ENCODE results near the gene ZDHHC8. TPM values are rescaled to one million over a fixed set of nuclear protein-coding genes. Genes with fewer than 3 reads are reported as not detected.

ZDHHC8 gene
- polyA plus RNA-seq, 4 donors, result 3.8 to 33.5 (median 14.3) TPM

- H3K9me3 ChIP-seq (ENCODE audit: control insufficient read depth in 2 of 2, insufficient read depth in 1 of 2, low read depth in 1 of 2, low read length in 1 of 2), result no peaks in the 10 kb centered on the region
- peaks cover 0 to 47% (median 0%) of the 10 kb centered on the region in 3 donors for H3K36me3 ChIP-seq (ENCODE audit: control insufficient read depth in 3 of 3, insufficient read depth in 2 of 3, low read depth in 1 of 3, low read length in 3 of 3)
- 82 to 85% (median 83%) methylated on average over 24 to 25 of the region's 25 CpGs for WGBS, 3 donors
- FAIRE-seq (no peak), DNase-seq (no peak)
- H3K27me3 ChIP-seq (ENCODE audit: control insufficient read depth in 3 of 3, insufficient read depth in 3 of 3, low read length in 3 of 3), result no peaks in the 10 kb centered on the region
- H3K27ac ChIP-seq (ENCODE audit: low read depth in 1 of 3, low read length in 2 of 3), result no peak overlapping the region
- peaks cover 0 to 19% (median 0%) of the 10 kb centered on the region in 3 donors for H3K4me1 ChIP-seq (ENCODE audit: control insufficient read depth in 3 of 3, insufficient read depth in 2 of 3, low read depth in 1 of 3, low read length in 2 of 3)
- H3K4me3 ChIP-seq (ENCODE audit: low read depth in 1 of 3, low read length in 3 of 3), result no peak overlapping the region
Observed at GRCh38 chr22:20135806-20136602, 4.4 kb downstream of the ZDHHC8 start.

GRCh38 chr22:20136603-20136873, 4.9 kb downstream of the ZDHHC8 start:
- Histone ChIP-seq H3K27me3 (ENCODE audit: control insufficient read depth in 3 of 3, insufficient read depth in 3 of 3, low read length in 3 of 3) (no peaks in the 10 kb centered on the region), H3K4me3 (ENCODE audit: low read depth in 1 of 3, low read length in 3 of 3) (no peak overlapping the region), H3K4me1 (ENCODE audit: control insufficient read depth in 3 of 3, insufficient read depth in 2 of 3, low read depth in 1 of 3, low read length in 2 of 3) (peaks cover 0 to 19% (median 0%) of the 10 kb centered on the region in 3 donors), H3K9me3 (ENCODE audit: control insufficient read depth in 2 of 2, insufficient read depth in 1 of 2, low read depth in 1 of 2, low read length in 1 of 2) (no peaks in the 10 kb centered on the region), H3K27ac (ENCODE audit: low read depth in 1 of 3, low read length in 2 of 3) (no peak overlapping the region), H3K36me3 (ENCODE audit: control insufficient read depth in 3 of 3, insufficient read depth in 2 of 3, low read depth in 1 of 3, low read length in 3 of 3) (peaks cover 0 to 53% (median 0%) of the 10 kb centered on the region in 3 donors)
- 95 to 97% (median 96%) methylated on average over 5 of the region's 5 CpGs for WGBS, 3 donors
- no peak for FAIRE-seq
- no peak for DNase-seq

- DNase-seq (no peak), FAIRE-seq (no peak)
- 82 to 87% (median 84%) methylated on average over 13 of the region's 13 CpGs for WGBS, 3 donors
- peaks cover 0 to 58% (median 0%) of the 10 kb centered on the region in 3 donors for H3K36me3 ChIP-seq (ENCODE audit: control insufficient read depth in 3 of 3, insufficient read depth in 2 of 3, low read depth in 1 of 3, low read length in 3 of 3)
- H3K27ac ChIP-seq (ENCODE audit: low read depth in 1 of 3, low read length in 2 of 3), result no peak overlapping the region
- H3K9me3 ChIP-seq (ENCODE audit: control insufficient read depth in 2 of 2, insufficient read depth in 1 of 2, low read depth in 1 of 2, low read length in 1 of 2), result no peaks in the 10 kb centered on the region
- no peak overlapping the region for H3K4me3 ChIP-seq (ENCODE audit: low read depth in 1 of 3, low read length in 3 of 3)
- H3K27me3 ChIP-seq (ENCODE audit: control insufficient read depth in 3 of 3, insufficient read depth in 3 of 3, low read length in 3 of 3), result no peaks in the 10 kb centered on the region
- peaks cover 0 to 19% (median 0%) of the 10 kb centered on the region in 3 donors for H3K4me1 ChIP-seq (ENCODE audit: control insufficient read depth in 3 of 3, insufficient read depth in 2 of 3, low read depth in 1 of 3, low read length in 2 of 3)
Observed at GRCh38 chr22:20137113-20137512, 5.5 kb downstream of the ZDHHC8 start.

- WGBS, 3 donors, result 43 to 49% (median 45%) methylated on average over 25 to 26 of the region's 26 CpGs
- no peaks in the 10 kb centered on the region for H3K27me3 ChIP-seq (ENCODE audit: control insufficient read depth in 3 of 3, insufficient read depth in 3 of 3, low read length in 3 of 3)
- no peaks in the 10 kb centered on the region for H3K9me3 ChIP-seq (ENCODE audit: control insufficient read depth in 2 of 2, insufficient read depth in 1 of 2, low read depth in 1 of 2, low read length in 1 of 2)
- H3K4me3 ChIP-seq (ENCODE audit: low read depth in 1 of 3, low read length in 3 of 3), result no peak overlapping the region
- peaks cover 0 to 12% (median 0%) of the 10 kb centered on the region in 3 donors for H3K4me1 ChIP-seq (ENCODE audit: control insufficient read depth in 3 of 3, insufficient read depth in 2 of 3, low read depth in 1 of 3, low read length in 2 of 3)
- DNase-seq (no peak), FAIRE-seq (no peak)
- no peak overlapping the region for H3K27ac ChIP-seq (ENCODE audit: low read depth in 1 of 3, low read length in 2 of 3)
- H3K36me3 ChIP-seq (ENCODE audit: control insufficient read depth in 3 of 3, insufficient read depth in 2 of 3, low read depth in 1 of 3, low read length in 3 of 3), result peaks cover 0 to 66% (median 0%) of the 10 kb centered on the region in 3 donors
Observed at GRCh38 chr22:20137671-20138416, 6.2 kb downstream of the ZDHHC8 start.

GRCh38 chr22:20138417-20138738, 6.8 kb downstream of the ZDHHC8 start:
- no peak for DNase-seq
- no peaks in the 10 kb centered on the region for H3K9me3 ChIP-seq (ENCODE audit: control insufficient read depth in 2 of 2, insufficient read depth in 1 of 2, low read depth in 1 of 2, low read length in 1 of 2)
- no peaks in the 10 kb centered on the region for H3K27me3 ChIP-seq (ENCODE audit: control insufficient read depth in 3 of 3, insufficient read depth in 3 of 3, low read length in 3 of 3)
- WGBS, 3 donors, result 25 to 57% (median 47%) methylated on average over 4 of the region's 4 CpGs
- no peak overlapping the region for H3K4me3 ChIP-seq (ENCODE audit: low read depth in 1 of 3, low read length in 3 of 3)
- H3K4me1 ChIP-seq (ENCODE audit: control insufficient read depth in 3 of 3, insufficient read depth in 2 of 3, low read depth in 1 of 3, low read length in 2 of 3), result peaks cover 0 to 9% (median 0%) of the 10 kb centered on the region in 3 donors
- H3K27ac ChIP-seq (ENCODE audit: low read depth in 1 of 3, low read length in 2 of 3), result no peak overlapping the region
- peaks cover 0 to 70% (median 0%) of the 10 kb centered on the region in 3 donors for H3K36me3 ChIP-seq (ENCODE audit: control insufficient read depth in 3 of 3, insufficient read depth in 2 of 3, low read depth in 1 of 3, low read length in 3 of 3)
- no peak for FAIRE-seq

GRCh38 chr22:20138868-20139267, 7.3 kb downstream of the ZDHHC8 start:
- no peaks in the 10 kb centered on the region for H3K9me3 ChIP-seq (ENCODE audit: control insufficient read depth in 2 of 2, insufficient read depth in 1 of 2, low read depth in 1 of 2, low read length in 1 of 2)
- H3K27me3 ChIP-seq (ENCODE audit: control insufficient read depth in 3 of 3, insufficient read depth in 3 of 3, low read length in 3 of 3), result no peaks in the 10 kb centered on the region
- H3K4me1 ChIP-seq (ENCODE audit: control insufficient read depth in 3 of 3, insufficient read depth in 2 of 3, low read depth in 1 of 3, low read length in 2 of 3), result peaks cover 0 to 9% (median 0%) of the 10 kb centered on the region in 3 donors
- peaks cover 0 to 75% (median 2%) of the 10 kb centered on the region in 3 donors for H3K36me3 ChIP-seq (ENCODE audit: control insufficient read depth in 3 of 3, insufficient read depth in 2 of 3, low read depth in 1 of 3, low read length in 3 of 3)
- FAIRE-seq, result no peak
- H3K4me3 ChIP-seq (ENCODE audit: low read depth in 1 of 3, low read length in 3 of 3), result no peak overlapping the region
- H3K27ac ChIP-seq (ENCODE audit: low read depth in 1 of 3, low read length in 2 of 3), result no peak overlapping the region
- DNase-seq, result no peak
- 85 to 89% (median 87%) methylated on average over 16 of the region's 16 CpGs for WGBS, 3 donors

- H3K9me3 ChIP-seq (ENCODE audit: control insufficient read depth in 2 of 2, insufficient read depth in 1 of 2, low read depth in 1 of 2, low read length in 1 of 2), result no peaks in the 10 kb centered on the region
- WGBS, 3 donors, result 84 to 92% (median 89%) methylated on average over 36 of the region's 36 CpGs
- H3K27me3 ChIP-seq (ENCODE audit: control insufficient read depth in 3 of 3, insufficient read depth in 3 of 3, low read length in 3 of 3), result no peaks in the 10 kb centered on the region
- peaks cover 0 to 74% (median 4%) of the 10 kb centered on the region in 3 donors for H3K36me3 ChIP-seq (ENCODE audit: control insufficient read depth in 3 of 3, insufficient read depth in 2 of 3, low read depth in 1 of 3, low read length in 3 of 3)
- no peak overlapping the region for H3K27ac ChIP-seq (ENCODE audit: low read depth in 1 of 3, low read length in 2 of 3)
- H3K4me3 ChIP-seq (ENCODE audit: low read depth in 1 of 3, low read length in 3 of 3), result no peak overlapping the region
- peaks cover 0 to 9% (median 0%) of the 10 kb centered on the region in 3 donors for H3K4me1 ChIP-seq (ENCODE audit: control insufficient read depth in 3 of 3, insufficient read depth in 2 of 3, low read depth in 1 of 3, low read length in 2 of 3)
- FAIRE-seq (no peak), DNase-seq (no peak)
Observed at GRCh38 chr22:20139391-20140106, 7.9 kb downstream of the ZDHHC8 start.

- no peak overlapping the region for H3K27ac ChIP-seq (ENCODE audit: low read depth in 1 of 3, low read length in 2 of 3)
- WGBS, 3 donors, result 94 to 96% (median 95%) methylated on average over 11 of the region's 11 CpGs
- DNase-seq (no peak), FAIRE-seq (no peak)
- H3K9me3 ChIP-seq (ENCODE audit: control insufficient read depth in 2 of 2, insufficient read depth in 1 of 2, low read depth in 1 of 2, low read length in 1 of 2), result no peaks in the 10 kb centered on the region
- H3K4me3 ChIP-seq (ENCODE audit: low read depth in 1 of 3, low read length in 3 of 3), result no peak overlapping the region
- H3K4me1 ChIP-seq (ENCODE audit: control insufficient read depth in 3 of 3, insufficient read depth in 2 of 3, low read depth in 1 of 3, low read length in 2 of 3), result peaks cover 0 to 8% (median 0%) of the 10 kb centered on the region in 3 donors
- H3K36me3 ChIP-seq (ENCODE audit: control insufficient read depth in 3 of 3, insufficient read depth in 2 of 3, low read depth in 1 of 3, low read length in 3 of 3), result peaks cover 0 to 72% (median 4%) of the 10 kb centered on the region in 3 donors
- H3K27me3 ChIP-seq (ENCODE audit: control insufficient read depth in 3 of 3, insufficient read depth in 3 of 3, low read length in 3 of 3), result no peaks in the 10 kb centered on the region
Observed at GRCh38 chr22:20140107-20140445, 8.5 kb downstream of the ZDHHC8 start.

Data from small intestine (tissue), 7 donors.